ENCODE measurements around the gene CDKN3.
A peak's percentile ranks its signal among the peaks of the same experiment; 100 is the strongest.

CDKN3 gene

DNA sequence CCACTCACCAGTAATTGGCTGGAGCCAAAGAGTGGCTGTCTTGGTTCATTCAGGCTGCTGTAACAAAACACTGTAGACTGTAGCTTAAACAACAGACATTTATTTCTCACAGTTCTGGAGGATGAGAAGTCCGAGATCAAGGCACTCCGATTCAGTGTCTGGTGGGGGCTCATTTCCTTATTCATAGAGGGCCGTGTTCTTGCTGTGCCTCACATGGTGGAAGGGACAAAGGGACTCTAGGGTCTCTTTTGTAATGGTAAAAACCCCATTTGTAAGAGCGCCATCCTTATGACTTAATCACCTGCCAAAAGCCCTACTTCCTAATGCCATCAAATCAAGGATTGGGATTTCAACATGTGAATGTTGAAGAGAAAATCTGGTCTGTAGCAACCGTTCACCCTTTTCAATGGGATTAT, 34.7 kb upstream of the CDKN3 start:
- TF ChIP-seq, protein P1, sequence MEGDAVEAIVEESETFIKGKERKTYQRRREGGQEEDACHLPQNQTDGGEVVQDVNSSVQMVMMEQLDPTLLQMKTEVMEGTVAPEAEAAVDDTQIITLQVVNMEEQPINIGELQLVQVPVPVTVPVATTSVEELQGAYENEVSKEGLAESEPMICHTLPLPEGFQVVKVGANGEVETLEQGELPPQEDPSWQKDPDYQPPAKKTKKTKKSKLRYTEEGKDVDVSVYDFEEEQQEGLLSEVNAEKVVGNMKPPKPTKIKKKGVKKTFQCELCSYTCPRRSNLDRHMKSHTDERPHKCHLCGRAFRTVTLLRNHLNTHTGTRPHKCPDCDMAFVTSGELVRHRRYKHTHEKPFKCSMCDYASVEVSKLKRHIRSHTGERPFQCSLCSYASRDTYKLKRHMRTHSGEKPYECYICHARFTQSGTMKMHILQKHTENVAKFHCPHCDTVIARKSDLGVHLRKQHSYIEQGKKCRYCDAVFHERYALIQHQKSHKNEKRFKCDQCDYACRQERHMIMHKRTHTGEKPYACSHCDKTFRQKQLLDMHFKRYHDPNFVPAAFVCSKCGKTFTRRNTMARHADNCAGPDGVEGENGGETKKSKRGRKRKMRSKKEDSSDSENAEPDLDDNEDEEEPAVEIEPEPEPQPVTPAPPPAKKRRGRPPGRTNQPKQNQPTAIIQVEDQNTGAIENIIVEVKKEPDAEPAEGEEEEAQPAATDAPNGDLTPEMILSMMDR (IDR thresholded peaks at IDR 0.05; ENCODE audit: low read depth, low read length): no peak
- no peak overlapping the region for H3K4me3 ChIP-seq (ENCODE audit: low read depth, low read length)

DNA sequence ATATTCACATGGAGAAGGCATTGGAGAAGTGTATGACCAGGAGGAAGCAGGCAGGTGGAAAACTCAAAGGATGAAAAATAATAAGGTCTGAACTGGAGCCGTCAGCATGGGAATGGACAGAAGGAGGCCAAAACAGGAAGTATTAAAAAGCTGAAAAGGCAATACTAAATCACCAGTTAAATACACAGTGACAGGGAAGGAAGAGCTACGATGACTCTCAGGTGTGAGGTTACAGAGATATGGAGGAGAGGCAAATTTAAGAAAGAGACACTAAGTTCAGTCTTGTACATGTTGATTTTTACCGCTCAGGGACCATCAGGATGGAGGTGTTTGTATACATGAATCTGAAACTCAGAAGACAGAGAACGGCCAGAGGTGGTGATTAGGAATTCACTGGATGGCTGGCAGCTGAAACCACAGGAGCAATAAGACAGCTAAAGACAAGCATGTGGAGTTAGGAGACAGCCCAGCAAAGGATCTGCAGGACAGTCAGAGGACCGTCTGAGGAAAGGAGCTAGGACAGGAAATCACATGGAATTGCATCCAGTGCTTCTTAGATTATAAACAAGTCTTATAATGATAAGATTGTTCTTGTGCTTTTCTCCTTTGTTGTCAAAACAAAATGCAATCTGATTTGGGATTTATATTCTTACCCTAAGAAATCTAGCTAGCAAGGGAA, 33.9 kb upstream of the CDKN3 start:
- no peak overlapping the region for H3K4me3 ChIP-seq (ENCODE audit: low read depth, low read length)
- TF ChIP-seq, protein P1 (IDR thresholded peaks at IDR 0.05; ENCODE audit: low read depth, low read length): no peak

DNA sequence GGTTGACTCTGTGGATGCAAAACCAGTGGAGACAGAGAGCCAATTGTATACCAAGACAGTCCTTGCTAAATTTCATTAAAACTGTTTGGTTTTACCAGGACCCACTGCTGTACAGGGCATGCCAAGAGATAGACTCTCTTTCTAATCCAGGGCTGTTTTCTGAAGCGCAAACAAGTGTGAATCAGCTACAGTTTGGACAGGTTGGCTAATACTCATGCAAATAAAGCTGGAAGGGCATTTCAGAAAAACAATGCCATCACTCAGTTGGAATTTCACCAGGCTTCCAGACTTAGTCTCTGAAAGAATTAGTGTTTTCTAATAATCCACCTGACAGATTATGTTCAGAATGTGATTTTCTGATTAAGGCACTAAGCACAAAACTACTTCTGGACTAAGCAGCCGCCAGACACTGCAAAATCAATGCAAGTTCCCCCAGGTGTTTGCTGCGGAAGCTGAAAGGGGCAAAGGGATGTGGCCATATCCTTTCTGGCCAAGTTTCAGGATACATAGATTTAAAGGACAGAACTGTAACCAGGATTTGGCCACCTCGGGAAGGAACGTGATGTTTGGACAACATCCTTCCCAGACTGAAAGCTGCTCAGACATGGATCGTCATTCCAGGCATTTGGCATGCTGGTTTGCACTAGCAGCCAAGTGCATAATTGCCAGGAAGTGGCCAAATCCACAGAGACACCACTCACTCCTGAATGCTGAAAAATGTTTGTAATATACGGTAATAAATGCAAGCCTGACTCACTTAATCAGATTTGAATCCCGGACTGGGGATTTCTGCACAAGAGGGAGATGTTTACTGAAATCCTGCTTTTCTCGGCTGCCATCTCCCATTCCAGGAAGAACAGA, 32.0 kb upstream of the CDKN3 start:
- no peak overlapping the region for H3K4me3 ChIP-seq (ENCODE audit: low read depth, low read length)

DNA sequence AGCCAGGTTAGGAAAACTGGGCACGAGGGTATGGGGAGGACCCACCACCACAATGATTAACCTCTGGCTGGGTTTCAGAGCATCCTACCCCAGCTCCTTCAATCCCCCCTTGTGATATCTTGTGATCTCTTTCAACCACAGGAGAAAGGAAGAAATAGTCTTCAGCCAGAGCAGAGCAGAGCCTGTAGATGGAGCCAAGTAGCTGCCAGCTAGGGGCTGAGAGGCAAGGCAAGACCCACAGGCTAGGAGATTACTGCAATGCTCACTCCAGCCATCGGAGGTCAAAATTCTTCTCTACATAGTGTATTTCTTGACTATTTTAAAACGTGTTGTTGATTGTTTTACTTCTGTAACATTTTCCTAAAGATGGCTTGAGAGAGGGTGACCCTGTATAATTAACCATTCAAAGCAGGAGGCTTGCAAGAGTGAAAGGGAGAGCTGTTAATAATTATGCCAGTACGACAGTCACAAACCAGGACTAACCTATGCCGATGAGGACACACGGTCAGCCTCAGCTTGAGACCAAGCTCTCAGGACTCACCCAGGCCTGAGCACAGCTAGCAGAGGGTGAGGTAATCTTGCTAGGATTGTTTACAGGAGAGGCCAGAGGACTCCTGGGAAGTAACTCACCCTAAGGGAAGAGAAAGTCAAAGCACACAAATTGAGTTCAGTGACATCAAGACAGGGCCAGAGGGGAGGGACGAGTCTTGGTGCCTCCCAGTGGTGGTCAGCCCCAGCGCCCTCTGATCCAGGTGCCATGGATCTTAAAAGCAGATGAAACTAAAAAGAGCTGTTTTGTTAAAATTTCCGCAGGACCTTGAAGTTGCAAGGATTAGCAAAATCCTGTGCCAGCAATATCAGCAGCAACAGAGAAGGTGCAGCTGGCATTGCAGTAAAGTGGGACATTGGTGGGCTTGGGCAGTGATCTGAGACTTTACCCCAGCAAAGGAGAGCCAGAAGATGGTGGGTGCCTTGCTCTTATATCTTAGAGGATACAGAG, 29.8 kb upstream of the CDKN3 start:
- TF ChIP-seq, protein P1 (IDR thresholded peaks at IDR 0.05; ENCODE audit: low read depth, low read length): peak; percentile 49
- no peak overlapping the region for H3K4me3 ChIP-seq (ENCODE audit: low read depth, low read length)

More for the DNA sequence above, 32.0 kb upstream of the CDKN3 start:
- TF ChIP-seq, protein P1 (IDR thresholded peaks at IDR 0.05; ENCODE audit: low read depth, low read length): no peak

DNA sequence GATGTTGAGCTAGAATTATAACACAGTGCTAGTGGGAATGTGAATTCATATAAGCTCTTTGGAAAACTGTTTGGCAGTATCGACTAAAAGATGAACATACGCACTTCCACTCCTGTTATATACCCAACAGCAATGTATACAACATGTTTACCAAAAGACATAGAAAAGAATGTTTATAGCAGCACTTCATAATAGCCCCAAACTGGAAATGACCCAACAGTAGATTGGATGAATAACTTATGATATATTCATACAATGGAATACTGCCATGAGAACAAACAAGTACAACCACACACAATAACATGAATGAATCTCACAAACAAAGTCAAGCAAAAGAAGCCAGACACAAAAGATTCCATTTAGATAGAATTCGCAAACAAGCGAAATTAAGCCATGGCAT, 28.5 kb upstream of the CDKN3 start:
- TF ChIP-seq, protein P1 (IDR thresholded peaks at IDR 0.05; ENCODE audit: low read depth, low read length): no peak
- H3K4me3 ChIP-seq (ENCODE audit: low read depth, low read length): no peak overlapping the region

DNA sequence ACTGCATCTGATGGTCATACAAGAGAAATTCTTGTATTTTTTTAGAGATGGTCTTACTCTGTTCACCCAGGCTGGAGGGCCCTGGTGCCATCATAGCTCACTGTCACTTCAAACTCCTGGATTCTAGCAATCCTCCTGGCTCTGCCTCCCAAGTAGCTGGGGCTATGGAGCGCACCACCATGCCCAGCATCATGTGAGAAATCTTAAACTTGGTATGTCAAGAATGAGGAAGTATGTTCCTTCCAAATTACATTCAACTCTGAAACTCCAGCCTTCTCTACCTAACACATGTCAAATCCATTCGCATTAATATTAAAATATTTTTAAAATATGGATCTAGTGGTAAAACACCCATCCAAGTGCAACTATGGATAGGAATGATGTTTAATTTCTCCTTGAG, 27.5 kb upstream of the CDKN3 start:
- TF ChIP-seq, protein P1 (IDR thresholded peaks at IDR 0.05; ENCODE audit: low read depth, low read length): no peak
- no peak overlapping the region for H3K4me3 ChIP-seq (ENCODE audit: low read depth, low read length)

Data from WI38 (cell line).